Activated CD8-positive, alpha-beta memory T cell treated with anti-CD3 and anti-CD28 coated beads, Interleukin-2, amount 50 U/mL, for 48 hours (primary cell): Measurements from ENCODE around the gene SMIM10L1.

Source experiments
- DNase-seq: peaks from one replicate; pipeline ENCODE4 v3.0.0-alpha.2; 2020

The SMIM10L1 gene

GRCh38 chr12:11202811-11203210 lies 31.8 kb downstream of the SMIM10L1 start:
- no peak for DNase-seq

- DNase-seq = no peak
These were observed 33.2 kb downstream of the SMIM10L1 start for GRCh38 chr12:11204173-11204572.

DNA sequence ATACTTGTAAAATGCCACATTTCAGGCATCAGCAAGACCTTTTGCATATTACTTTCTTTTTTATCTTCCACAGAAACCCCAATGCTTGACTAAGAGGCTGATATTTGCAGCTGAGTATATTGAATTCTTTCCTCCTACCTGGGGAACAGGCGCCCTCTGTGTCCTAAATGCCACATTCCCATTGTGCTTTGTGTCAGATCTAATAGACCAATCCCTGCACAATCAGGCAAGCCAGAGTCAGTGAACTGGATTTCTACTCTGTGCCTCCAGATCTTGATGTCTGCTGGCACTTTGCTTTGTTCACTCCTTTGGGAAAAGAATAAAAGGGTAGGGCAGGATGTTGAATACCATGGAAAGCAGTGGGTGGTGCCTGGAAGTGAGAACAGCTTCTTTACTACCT lies 38.1 kb downstream of the SMIM10L1 start:
- no peak for DNase-seq
